Colonic mucosa (tissue), 4 donors: ENCODE measurements around the gene SVIL. TPM values are rescaled to one million over a fixed set of nuclear protein-coding genes. Genes with fewer than 3 reads are reported as not detected.
A peak's percentile ranks its signal among the peaks of the same experiment; 100 is the strongest.

Experiments
- DNase-seq: peaks from one replicate; pipeline ENCODE4 v3.0.0-alpha.2; 2020
- H3K27ac ChIP-seq: fragments of 200-600 bp; one replicate; pipeline ENCODE4 v1.8.0; 2021
- H3K27me3 ChIP-seq: fragments of 200-600 bp; one replicate; pipeline ENCODE4 v1.8.0; 2021
- H3K36me3 ChIP-seq: fragments of 200-600 bp; one replicate; pipeline ENCODE4 v1.8.0; 2021
- H3K4me1 ChIP-seq: fragments of 200-600 bp; one replicate; pipeline ENCODE4 v1.8.0; 2021; ENCODE audit warnings: mild to moderate bottlenecking
- H3K4me3 ChIP-seq: fragments of 200-600 bp; one replicate; pipeline ENCODE4 v1.8.0; 2021
- H3K9ac ChIP-seq, 2 donors: one replicate each; pipeline ENCODE4 v1.7.0; 2013; ENCODE audit warnings: control low read depth in 2 of 2, low read depth in 2 of 2, low read length in 2 of 2
- H3K9me3 ChIP-seq: fragments of 200-600 bp; one replicate; pipeline ENCODE4 v1.8.0; 2021
- intact Hi-C: fragments of 100-400 bp; cut with DNase I; formaldehyde crosslinking; loops from one replicate; pipeline ENCODE4 v1.14.1; 2022
- total RNA-seq, 2 donors: library from RNA; stranded (reverse); fragmentation: NEBNext Ultra II Directional in 1 of 2; extraction: Animal tissue kit (Norgen Biotek cat#: 25700) in 1 of 2; gene quantifications; one replicate each; pipeline ENCODE4 v1.2.1, GENCODE V29; 2021
- TF ChIP-seq, protein P1 (sequence below): fragments of 200-600 bp; IDR thresholded peaks from one replicate; pipeline ENCODE4 v1.8.0; 2022; ENCODE audit warnings: antibody characterized with exemption, mild to moderate bottlenecking
- donor health status: healthy.
- donor health status: DM: no; HTN: no; CAD: no.
- donor health status: DM: no; HTN: no; CAD: no.

Gene SVIL
- total RNA-seq, 2 donors from 2014 or later = 62.6 to 132 TPM

DNA sequence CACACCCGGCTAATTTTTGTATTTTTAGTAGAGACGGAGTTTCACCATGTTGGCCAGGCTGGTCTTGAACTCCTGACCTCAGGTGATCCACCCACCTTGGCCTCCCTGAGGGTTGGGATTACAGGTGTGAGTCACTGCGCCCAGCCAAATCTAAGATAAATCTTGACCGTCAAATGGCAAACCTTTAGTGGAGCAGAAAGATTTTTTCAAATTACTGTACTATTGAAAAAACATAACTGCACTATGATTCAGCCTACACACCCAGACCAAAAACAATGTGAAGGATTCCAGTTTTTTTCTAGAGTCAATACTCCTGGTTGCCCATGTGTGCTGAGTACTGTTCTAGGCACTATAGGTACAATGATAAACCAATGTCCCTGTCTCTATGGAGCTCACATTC is 33.9 kb upstream of the SVIL start:
- intact Hi-C loops = no loop called here
- Histone ChIP-seq H3K9me3 (no peaks in the 10 kb centered on the region), H3K36me3 (no peaks in the 10 kb centered on the region), H3K9ac (no peak overlapping the region), H3K27ac (no peak overlapping the region), H3K27me3 (no peaks in the 10 kb centered on the region), H3K4me1 (no peaks in the 10 kb centered on the region), H3K4me3 (no peak overlapping the region)
- no peak for DNase-seq
- TF ChIP-seq, protein P1, sequence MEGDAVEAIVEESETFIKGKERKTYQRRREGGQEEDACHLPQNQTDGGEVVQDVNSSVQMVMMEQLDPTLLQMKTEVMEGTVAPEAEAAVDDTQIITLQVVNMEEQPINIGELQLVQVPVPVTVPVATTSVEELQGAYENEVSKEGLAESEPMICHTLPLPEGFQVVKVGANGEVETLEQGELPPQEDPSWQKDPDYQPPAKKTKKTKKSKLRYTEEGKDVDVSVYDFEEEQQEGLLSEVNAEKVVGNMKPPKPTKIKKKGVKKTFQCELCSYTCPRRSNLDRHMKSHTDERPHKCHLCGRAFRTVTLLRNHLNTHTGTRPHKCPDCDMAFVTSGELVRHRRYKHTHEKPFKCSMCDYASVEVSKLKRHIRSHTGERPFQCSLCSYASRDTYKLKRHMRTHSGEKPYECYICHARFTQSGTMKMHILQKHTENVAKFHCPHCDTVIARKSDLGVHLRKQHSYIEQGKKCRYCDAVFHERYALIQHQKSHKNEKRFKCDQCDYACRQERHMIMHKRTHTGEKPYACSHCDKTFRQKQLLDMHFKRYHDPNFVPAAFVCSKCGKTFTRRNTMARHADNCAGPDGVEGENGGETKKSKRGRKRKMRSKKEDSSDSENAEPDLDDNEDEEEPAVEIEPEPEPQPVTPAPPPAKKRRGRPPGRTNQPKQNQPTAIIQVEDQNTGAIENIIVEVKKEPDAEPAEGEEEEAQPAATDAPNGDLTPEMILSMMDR = no peak

DNA sequence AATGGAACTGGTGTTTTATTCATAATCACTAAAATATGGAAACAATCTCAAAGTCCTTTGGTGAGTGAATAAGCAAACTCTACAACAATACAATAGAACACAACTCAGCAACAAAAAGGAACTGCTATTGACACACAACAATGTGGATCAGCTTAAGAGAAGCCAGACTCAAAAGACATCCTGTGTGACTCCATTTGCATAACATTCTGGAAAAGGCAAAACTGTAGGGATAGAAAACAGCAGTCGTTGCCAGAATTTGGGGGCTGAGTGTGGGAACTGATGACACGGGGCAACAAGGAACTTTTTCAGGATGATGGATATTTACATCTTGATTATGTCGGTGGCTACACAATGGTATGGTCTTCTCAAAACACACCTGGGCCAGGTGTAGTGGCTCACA is 32.4 kb upstream of the SVIL start:
- no peaks in the 10 kb centered on the region for H3K36me3 ChIP-seq
- H3K4me3 ChIP-seq = no peak overlapping the region
- H3K4me1 ChIP-seq = no peaks in the 10 kb centered on the region
- no peaks in the 10 kb centered on the region for H3K27me3 ChIP-seq
- H3K9ac ChIP-seq = no peak overlapping the region
- no peaks in the 10 kb centered on the region for H3K9me3 ChIP-seq
- intact Hi-C loops = no loop called here
- no peak overlapping the region for H3K27ac ChIP-seq
- DNase-seq = no peak
- TF ChIP-seq, protein P1 = no peak

DNA sequence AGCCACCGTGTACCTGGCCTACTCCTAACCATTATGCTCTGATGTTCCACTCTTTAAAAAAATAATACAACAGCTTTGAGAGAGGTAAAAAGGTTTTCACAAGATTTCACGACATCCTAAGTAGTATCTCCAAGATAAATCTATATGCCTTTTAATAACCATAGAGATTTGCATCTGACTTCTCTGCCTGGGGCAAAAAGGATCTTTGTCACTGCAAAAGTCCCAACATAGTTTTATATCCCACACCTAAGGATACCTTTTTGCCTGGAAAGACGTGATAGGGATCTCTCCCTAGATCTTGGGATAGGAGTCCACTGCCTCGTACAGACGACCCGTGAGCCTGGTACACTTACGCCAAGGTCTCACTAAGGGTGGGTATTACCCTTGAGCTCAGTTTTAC is 31.4 kb upstream of the SVIL start:
- intact Hi-C loops = no loop called here
- Histone ChIP-seq H3K27me3 (no peaks in the 10 kb centered on the region), H3K9ac (no peak overlapping the region), H3K36me3 (no peaks in the 10 kb centered on the region), H3K27ac (no peak overlapping the region), H3K9me3 (no peaks in the 10 kb centered on the region), H3K4me1 (no peaks in the 10 kb centered on the region), H3K4me3 (no peak overlapping the region)
- DNase-seq = no peak
- TF ChIP-seq, protein P1 = no peak

- no peaks in the 10 kb centered on the region for H3K9me3 ChIP-seq
- intact Hi-C loops = no loop called here
- TF ChIP-seq, protein P1 = no peak
- H3K9ac ChIP-seq = no peak overlapping the region
- no peak overlapping the region for H3K27ac ChIP-seq
- H3K4me3 ChIP-seq = no peak overlapping the region
- H3K4me1 ChIP-seq = peaks cover 2% of the 10 kb centered on the region
- no peaks in the 10 kb centered on the region for H3K27me3 ChIP-seq
- no peaks in the 10 kb centered on the region for H3K36me3 ChIP-seq
- no peak for DNase-seq
Observed at GRCh38 chr10:29663718-29664117, 28.9 kb upstream of the SVIL start.

- Histone ChIP-seq H3K4me3 (no peak overlapping the region), H3K9me3 (no peaks in the 10 kb centered on the region), H3K36me3 (no peaks in the 10 kb centered on the region), H3K9ac (no peak overlapping the region), H3K27ac (peak overlapping the region; percentile 80), H3K4me1 (peaks cover 5% of the 10 kb centered on the region), H3K27me3 (no peaks in the 10 kb centered on the region)
- DNase-seq = peak; percentile 63
- TF ChIP-seq, protein P1 = peak; percentile 40
- intact Hi-C loops = no loop called here
Observed at GRCh38 chr10:29658984-29659965, 24.5 kb upstream of the SVIL start.
